Stimulated activated CD4-positive, alpha-beta T cell treated with anti-CD3 and anti-CD28 coated beads, TNF-alpha, amount 100 ng/mL, for 48 hours (primary cell): Measurements from ENCODE around the gene NXPH1.

Experiments
- DNase-seq, 3 donors: peaks; one replicate each; pipeline ENCODE4 v3.0.0-alpha.2; 2020; ENCODE audit warnings: low read depth in 3 of 3

NXPH1 gene

DNA sequence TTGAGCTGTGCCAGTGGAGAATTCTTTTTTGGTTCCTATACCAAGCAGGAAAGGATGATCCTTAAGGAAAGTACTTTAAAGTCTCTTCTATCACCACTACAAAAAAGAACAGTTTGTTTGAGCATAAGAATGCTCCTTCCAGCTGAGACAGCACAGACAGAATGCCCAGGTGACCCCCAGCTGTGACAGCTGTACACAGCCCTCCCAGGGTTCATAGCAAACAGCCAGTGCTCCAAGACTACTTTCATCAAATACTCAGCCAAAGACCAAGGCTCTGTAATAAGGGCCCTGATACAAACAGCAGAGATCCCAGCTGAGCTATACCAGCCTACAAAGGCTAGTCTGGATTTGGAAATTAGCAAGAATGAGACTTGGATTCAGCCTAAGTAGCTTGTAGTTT, 65.7 kb downstream of the NXPH1 start:
- DNase-seq: no peak

DNA sequence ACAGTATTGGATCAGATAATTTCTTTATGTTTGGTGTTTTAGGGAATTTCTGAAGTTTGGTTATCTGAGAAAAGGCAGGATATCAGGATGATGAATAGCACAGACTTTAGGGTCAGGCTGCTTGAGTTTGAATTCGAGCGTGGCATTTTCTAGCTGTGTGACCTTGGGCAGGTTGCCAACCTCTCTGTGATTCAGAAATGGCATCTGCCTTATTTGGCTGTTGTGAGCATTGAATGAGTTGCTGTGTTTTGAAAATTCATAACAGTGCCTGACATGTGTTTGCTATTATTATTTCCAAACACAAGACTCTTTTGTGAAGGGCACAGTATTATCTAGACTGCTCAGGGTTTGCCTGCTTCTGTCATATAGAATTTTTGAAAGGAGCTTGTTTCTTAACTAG, 66.9 kb downstream of the NXPH1 start:
- DNase-seq: no peak

DNA sequence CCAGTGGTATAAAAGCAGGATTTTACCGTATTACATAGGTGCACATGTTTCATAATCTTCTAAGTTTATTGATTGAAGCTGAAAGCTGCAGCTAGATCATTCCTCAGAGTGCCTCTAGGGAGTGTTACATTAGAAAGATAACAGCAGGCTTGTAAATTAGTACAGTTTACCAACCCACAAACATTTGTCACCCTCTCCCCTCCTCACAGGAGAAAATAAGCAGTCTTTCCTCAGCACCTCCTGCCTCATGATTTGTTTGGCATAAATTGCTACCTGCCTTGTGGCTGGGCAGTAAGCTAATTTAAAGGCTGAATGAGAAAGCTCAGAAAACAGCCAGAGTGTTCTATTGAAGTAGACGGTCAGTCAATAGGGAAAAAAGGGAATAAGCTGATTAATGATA, 74.2 kb downstream of the NXPH1 start:
- no peak for DNase-seq

DNA sequence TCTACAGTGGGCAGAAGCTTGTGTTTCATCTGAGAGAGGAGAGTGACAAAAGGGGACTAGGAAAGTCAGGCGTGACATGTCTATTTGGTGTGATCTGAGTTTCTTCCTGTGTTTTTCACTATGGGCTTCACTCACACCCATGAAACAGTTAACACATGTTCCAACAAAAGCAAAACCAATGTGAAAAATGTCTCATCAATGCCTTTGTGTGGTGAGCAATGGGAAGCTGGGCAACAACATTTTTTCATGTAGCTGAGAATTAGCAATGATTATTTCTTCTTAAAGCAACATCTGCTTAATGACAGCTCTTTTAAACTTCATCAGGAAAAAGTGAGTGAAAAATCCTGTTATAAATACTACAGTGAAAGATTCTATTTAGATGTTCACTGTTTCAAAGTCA, 76.2 kb downstream of the NXPH1 start:
- DNase-seq: no peak

DNA sequence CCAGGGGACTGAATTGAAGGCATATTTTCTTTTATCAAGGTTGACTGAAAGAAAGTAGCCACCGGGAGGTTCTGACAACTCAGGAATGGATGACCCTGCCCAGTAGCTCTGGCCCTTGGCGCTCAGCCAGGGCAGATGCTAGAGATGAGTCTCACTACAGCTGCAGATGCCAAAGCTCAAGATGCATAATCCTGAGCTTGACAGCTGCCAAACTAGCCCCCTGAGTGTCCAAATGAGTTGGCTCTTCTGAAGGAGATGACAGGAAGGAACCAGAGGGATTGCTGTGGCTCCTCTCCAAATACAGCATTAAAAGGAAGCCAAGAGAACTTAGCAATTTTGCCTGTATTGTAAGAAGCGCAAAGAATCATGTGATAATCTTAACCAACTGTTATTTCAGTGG, 78.4 kb downstream of the NXPH1 start:
- no peak for DNase-seq

DNA sequence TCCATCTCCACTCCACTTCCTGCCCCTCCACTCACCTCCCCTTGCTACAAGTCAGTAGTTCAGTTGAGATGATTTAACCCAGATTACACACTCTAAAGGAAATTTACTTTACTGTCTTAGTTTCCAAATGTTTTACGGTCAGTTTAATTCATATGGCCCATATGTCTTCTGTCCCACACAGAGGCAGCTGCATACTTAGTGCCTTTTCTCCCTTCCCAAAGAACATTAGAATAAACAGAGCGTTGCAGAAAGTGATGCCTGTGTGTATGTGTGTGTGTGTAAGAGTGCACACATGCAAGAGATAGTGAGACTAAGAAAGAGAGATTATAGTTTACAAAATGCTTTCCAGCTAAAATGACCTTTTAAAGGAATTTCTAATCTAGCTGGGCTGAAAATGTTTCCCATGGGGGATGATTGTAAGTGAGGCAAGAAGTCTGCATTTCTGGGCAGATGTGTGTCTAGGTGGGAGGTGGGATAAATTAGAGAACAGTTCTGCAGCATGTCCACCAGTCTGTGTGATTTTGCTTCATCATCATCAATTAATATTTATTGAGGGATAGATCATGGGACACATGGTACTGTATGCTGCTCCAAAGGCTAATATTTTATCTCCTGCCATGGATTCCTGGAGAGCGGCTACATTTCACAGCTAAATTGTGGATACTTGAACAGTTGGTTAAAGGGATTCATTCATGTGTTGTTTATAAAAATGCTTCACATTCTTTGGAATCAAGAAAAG, 81.5 kb downstream of the NXPH1 start:
- DNase-seq: no peak

DNA sequence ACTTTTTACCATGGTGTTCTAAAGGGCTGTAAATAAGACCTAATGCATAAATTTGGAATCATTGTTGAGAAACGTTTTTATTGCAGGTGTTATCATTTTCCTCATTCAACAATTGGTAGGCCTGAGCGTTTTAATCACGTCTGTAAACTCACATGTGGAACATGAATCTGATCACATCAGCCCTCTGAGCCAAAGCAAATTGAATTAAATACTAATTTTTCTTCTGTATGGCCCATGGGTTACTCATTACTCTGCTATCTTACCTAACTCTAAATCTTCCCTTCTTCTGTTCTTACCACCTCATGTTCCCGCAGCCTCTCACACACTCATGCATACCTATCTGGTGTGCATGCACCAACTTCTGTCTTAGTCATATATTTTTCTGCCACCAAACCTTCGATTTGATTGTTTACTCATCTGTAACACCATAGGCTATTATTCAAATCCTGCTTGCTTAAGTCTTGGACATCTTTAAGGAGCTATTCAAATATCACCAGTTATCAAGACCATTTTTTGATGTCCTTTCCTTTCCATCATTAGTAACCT, 82.3 kb downstream of the NXPH1 start:
- DNase-seq: no peak

DNA sequence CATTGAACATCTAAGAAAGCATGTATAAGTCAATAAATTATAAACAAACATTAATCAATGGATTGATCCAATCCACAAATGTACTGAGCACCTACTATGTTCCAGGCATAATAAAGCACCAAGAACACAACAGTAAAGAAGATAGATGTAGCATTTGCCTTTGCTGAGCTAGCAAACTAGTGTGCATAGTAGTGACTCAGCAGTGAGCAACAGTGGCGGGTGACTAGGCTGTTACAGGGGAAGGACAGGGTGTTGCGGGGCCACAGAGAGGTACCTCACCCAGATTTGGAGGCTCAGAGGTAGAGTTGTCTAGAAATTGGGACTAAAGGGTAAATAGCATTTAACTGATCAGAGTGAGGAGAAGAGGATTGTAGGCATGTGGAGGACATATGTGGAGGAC, 83.6 kb downstream of the NXPH1 start:
- DNase-seq: no peak

DNA sequence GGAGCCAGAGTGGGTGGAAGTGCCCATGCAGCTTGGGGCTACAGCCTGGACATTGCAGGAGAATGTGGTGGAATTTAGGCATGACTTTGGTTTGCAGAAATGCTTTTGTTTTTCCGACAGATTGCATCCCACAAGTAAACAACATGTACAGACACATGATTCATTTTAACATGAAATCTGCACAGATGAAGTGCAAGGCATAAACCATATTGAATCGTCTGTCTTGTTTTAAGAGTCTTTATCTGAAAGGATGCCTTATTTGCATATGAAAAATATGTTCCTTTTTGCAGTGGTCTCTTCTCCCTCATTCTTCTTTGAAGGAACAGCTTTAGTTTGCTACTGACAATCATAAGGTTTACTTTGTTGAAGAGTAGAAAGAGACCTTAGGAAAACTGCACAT, 94.9 kb downstream of the NXPH1 start:
- no peak for DNase-seq

DNA sequence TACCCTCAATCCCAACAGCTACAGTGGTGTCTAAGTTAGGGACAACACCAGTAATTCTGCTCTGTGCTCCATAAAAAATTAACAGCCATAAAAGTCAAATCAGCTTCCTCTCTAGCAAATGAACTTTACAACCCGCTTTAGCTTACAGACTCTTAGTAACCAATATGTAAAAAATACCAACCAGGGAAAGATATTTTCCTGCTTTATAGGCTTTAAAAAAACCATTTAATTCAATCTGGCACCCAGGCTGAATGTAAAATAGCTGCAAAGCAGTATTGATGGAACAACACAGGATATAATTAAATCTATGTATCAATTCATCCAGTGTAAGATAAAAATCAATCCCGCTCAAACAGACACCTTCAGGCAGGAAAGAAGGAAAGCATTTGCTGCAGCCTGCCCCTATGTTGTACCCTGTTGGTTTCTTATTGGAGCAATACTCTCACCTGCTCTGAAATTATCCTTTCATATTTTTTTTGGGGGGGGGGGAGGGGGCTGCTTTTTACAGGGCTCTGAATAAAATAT, 98.6 kb downstream of the NXPH1 start:
- DNase-seq: no peak

DNA sequence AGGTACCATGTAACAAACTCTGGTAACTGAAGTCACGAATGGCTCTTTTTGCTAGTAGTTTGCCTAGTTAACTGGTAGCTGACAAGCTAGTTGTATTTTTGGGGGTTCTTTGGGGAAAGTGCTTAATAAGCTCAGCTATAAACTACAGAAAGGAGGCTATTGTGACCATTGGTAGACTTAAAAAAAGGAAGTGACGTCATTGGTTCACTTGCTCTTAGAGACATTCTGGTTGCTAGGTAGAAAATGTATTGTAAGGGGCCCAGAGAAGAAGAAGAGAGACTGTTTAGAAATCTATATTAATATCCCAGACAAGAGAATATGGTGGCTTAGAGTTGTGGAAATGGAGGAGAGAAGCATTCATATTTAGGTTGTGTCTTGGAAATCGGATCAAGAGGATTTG, 103.0 kb downstream of the NXPH1 start:
- DNase-seq: no peak

DNA sequence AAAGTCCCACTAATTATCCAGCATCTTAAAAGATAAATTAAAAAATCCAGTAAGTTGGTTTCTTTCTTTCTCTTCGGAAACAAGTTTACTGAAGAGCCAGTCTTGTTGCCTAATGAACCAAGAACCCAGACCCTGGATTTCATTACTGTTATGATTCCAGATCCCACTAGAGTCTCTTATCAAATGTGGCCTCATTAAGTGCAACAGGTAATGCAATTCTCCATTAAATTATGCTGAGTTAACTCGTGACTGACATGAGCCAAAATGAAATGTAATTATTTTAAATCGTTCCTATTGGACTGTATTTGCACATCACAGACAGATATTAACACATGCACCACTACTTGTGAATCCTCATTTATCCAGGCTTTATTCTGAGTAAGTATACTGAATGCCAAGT, 115.6 kb downstream of the NXPH1 start:
- DNase-seq: no peak

DNA sequence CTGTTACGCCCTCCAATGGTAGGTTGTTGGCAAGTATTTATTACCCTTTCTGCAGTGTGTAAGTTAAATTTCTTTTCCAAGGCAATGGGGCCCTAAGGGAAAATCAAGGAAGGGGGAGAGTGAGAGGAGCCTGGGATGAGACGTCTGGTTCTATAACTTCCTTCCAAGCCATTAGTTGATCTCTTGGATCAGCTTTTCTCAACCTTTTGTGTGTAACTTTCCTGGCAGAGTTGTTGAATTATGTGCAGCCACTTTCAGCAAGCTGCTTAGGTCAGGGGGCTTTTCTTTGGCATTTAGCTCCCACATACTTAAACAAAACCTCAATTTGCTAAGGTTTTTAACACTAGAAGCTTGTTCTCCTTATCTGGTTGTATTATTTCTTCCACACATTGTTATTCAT, 127.1 kb downstream of the NXPH1 start:
- DNase-seq: no peak

DNA sequence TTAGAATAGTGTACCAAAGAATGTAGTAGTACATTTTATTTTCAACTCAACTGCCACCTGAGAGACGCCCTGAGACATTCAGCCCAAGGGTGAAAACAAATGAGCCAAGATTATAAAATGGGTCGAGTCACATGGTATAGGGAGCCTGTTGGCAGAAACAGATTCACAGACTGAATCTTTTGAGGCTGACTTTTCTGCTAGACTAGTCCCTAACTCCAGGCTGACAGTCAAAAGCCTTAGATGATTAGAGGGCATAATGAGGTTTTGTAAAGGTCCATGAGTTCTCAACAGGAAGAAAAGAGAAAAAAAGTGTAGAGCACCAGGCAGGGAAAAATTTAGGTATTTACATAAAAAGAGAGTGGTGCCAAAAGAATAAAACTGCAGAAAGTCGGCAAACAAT, 128.0 kb downstream of the NXPH1 start:
- no peak for DNase-seq

DNA sequence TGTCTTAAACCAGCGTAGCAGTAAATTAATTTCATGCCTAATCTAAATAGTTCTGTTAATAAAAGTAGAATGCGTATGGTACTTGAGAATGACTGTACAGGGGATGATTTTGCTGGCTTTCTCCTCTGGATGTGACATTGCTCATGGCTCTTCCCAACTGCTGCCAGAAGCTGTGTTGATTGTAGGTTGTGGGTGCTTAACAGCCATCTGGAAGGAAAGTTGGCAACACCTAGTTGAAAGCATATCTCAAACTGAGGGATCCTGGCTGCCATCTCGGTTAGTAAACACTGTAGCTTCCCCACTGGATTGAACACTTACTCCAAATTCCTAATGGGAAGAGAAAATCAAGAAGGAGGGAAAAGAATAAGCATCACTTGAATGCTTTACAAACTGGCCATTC, 130.9 kb downstream of the NXPH1 start:
- no peak for DNase-seq

DNA sequence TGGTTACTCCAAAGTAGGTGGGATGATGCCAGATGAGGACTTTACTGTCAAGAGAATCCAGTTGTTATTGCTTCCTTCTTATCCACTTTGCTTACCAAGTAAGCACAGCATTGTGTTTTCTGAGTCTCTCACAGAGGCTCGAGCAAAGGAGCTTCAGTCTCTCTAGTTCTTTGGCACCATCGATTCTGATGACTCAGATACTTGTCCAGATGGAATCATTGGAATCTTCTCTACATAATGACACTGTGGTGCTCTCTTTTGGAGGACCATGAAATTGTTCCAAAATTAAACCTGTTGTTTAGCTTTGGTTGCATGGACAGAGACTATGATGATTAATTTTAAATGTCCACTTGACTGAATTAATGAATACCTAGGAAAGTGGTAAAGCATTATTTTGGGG, 132.6 kb downstream of the NXPH1 start:
- DNase-seq: no peak

DNA sequence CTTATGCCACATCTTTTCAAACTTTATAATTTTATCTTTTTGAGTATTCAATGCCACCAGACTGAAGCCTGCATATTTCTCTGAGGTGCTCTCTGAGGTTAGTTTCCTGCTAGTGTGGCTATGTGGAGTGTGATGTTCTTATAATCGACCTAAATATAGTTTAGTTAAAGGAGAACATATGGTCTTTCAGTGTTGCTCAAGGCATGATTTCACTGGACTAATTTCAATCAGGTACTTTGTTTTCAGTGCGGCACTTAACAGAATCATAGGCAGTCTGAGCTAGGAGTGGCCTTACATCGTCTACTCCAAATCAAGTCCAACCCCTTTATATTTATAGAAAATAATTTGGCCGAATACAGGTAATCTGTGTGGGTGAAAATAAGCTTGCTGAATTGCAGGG, 134.2 kb downstream of the NXPH1 start:
- no peak for DNase-seq

DNA sequence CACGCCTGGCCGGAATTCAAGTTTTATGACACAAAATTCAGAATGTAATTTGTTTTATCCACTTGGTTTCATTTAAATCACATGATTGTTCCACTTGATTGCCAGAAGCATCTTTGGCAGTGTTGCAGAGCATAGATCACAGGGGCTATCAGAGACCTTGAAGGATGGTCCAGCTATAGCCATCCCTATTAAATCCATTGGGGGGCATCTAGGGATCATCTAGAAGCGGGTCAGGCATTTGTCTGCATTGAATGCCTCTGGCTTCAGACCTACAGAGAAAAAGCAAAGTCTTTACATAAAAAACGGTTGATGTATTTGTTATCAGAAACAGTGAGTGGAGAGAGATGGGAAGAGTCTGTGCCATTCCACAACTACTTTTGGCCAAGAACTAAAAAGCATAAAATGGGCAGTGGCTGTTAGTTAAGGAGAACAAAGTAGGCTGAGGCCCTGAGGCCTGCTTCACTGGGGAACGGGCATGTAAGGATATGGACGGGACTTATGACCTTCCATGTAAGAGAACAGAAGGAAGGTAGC, 146.3 kb downstream of the NXPH1 start:
- DNase-seq: no peak

DNA sequence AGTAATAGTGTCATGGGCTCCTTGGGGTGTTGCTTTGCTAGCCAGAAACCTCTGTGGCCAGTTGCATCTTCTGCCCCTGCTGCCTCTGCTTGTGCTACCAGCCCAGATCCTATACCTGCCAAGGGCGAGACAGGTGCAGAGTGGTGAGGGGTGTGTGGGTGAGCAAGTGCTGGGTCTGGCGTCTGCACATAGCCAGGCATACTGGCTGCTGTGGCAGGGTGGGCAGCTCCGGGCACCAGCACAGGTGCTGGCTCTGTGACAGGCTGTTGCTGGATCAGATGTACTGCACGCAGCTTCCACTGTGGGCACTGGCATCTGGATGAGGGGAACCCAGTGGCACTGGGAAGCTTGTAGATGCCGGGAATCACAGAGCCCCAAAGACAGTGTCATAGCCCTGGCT, 148.4 kb downstream of the NXPH1 start:
- no peak for DNase-seq

DNA sequence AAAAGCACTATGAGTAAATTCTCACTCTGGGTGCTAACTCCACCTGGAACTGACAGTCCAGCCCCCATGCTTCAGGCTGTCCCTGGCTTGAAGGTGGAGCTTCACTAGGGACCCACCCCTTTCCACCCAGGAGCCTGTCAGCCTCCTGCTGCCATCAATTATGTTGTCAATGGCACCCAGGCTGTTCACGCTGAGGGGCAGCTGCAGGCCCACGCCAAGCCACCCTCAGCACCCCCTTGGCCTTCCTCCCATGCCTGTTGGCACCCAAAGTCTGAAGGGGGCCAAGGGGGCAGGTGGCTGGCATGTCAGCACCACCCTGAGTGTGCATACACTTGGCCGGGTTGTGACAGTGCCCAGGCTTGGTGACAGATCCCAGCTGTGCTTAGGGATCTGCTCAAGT, 149.3 kb downstream of the NXPH1 start:
- no peak for DNase-seq

DNA sequence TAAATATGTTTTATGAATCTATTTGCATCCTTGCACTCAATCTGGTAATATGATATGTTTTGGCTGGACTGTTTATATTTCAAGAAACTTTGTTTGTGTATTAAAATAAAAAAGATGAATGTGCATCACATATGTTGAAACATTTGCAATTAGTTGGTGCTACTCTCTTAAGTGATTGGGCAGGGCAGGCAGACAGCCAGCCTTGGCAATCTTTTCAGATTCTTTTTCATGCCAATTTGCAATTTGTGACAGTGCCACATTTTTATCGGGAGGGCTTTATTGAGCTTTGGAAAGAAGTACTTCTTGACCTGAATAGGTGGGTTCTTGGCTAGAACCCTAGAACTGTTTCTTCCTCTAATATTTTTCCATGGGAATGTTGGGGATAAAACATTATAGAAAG, 152.2 kb downstream of the NXPH1 start:
- no peak for DNase-seq

DNA sequence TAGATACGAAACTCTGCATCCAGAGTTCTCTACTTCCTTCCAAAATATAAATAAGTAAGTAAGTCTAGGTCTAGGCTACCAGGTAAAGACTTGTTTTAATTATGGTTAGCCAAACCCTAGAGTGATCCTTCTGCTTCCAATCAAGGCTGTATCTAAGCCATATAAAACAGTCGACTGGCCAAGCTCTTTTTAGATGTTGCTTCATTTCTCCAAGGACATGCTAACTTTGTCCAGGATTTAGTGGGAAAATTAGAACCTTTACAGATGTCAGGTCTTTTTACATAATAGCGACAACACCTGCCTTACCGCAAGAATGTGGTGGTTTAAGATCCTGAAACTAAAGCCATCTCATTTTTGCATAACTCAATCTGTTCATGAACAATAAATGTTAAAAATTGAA, 156.8 kb downstream of the NXPH1 start:
- no peak for DNase-seq

DNA sequence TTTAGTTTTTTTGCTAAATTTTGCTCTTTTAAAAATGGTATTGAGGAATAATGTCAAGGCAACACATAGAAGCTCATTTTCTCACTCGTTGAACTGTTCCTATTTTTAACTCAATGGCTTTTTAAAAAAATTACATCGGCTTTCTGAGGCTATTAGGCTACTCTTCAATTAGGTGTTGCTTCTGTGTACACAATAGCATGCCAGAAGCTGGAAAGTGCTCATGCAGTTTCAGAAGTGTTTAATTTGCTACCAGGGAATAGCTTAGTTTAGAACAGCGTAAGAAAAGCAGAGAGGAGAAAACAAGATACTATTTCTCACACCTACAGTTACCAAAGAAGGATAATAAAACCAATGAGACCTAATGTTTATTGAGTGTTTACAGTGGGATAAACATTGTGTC, 157.4 kb downstream of the NXPH1 start:
- DNase-seq: no peak

DNA sequence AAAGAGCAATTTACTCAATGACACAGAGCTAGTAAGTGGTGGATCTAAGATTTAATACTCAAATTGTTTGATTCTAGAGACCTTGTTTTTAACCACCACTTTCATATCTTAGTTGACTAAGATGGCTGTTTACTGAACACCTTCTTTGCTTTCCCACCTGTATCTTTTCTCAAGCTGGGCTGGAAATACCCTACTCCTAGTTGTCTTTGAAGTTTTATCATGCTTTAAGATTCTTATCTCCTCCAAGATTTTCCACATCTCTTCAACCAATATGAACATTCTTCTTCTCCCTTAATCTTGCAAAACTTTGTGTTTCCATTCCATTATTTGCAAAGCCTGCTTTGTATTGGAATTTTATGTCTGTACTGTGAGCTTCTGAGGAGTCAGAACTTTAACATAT, 157.9 kb downstream of the NXPH1 start:
- no peak for DNase-seq
